ENCODE results near the gene METRN. TPM values are rescaled to one million over a fixed set of nuclear protein-coding genes. Genes with fewer than 3 reads are reported as not detected.

The METRN gene
- total and polyA plus RNA-seq, 2 experiments from 2014 or later = 21.6 to 98.1 TPM

DNA sequence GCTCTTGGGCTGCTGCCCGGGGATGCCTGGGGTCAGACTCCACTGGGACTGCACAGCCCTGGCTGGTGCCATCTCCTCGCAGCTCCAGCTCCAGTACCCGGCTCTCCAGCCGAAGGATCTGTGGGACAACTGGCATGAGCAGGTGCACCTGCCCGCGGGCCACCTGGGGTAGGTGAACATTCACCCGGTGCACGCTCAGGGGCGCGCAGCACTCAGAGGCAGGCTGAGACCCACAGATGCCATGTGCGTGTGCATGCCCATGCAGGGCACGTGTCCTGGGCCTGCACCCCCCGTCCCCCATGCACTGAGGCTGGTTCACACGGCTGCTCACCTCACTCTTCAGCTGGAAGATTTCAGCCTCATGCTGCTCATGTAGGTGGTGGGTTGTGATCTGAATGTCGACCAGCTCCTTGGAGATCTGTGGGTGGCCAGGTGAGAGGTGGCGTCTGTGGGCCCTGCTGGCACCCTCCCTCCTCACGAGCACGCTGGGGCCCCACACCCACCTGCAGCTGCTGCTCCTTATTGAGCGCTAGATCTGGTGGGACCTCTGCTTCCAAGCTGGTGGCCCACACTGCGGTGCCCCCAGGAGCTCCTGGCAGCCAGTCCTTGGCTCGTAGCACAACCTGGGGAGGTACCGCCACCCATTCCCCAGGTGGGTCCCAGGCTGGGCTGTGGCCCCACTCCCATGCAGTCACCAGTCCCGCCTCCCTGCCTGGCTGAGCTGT, 10.7 kb downstream of the METRN start:
- H3K9me2 ChIP-seq (ENCODE audit: insufficient read depth) = no peaks in the 10 kb centered on the region
- TF ChIP-seq EZH2 (IDR thresholded peaks at IDR 0.05; ENCODE audit: insufficient read depth, poor library complexity, severe bottlenecking) = no peak
- no peak for TF ChIP-seq EZH2phosphoT487 (IDR thresholded peaks at IDR 0.05; ENCODE audit: insufficient read depth, low read depth)
- H3K27me3 ChIP-seq (replicated peaks; ENCODE audit: insufficient read depth) = no peaks in the 10 kb centered on the region
- H3K36me3 ChIP-seq (ENCODE audit: low read depth) = no peaks in the 10 kb centered on the region
- H3K4me3 ChIP-seq = no peak overlapping the region
- no peaks in the 10 kb centered on the region for H4K20me1 ChIP-seq (ENCODE audit: insufficient read depth)
- in situ Hi-C loops (cut with MboI) = no loop called here
- H3K79me2 ChIP-seq (ENCODE audit: insufficient read depth) = no peaks in the 10 kb centered on the region
- no peaks in the 10 kb centered on the region for H3F3A ChIP-seq (ENCODE audit: insufficient read depth)
- DNase-seq = no peak
- no peaks in the 10 kb centered on the region for H3K4me1 ChIP-seq (ENCODE audit: insufficient read depth)
- WGBS, 2 experiments (ENCODE audit: low coverage in 1 of 2, low lambda C conversion rate in 2 of 2, missing lambda C conversion rate in 2 of 2) = 71 to 79% methylated on average over 23 of the region's 23 CpGs
- no peak overlapping the region for H3K27ac ChIP-seq
- no peak overlapping the region for H3K9ac ChIP-seq
- no peaks in the 10 kb centered on the region for H3K9me3 ChIP-seq (ENCODE audit: low read depth)
- H3K4me2 ChIP-seq (ENCODE audit: unreplicated experiment) = no peak overlapping the region
- H2AFZ ChIP-seq = no peak overlapping the region

DNA sequence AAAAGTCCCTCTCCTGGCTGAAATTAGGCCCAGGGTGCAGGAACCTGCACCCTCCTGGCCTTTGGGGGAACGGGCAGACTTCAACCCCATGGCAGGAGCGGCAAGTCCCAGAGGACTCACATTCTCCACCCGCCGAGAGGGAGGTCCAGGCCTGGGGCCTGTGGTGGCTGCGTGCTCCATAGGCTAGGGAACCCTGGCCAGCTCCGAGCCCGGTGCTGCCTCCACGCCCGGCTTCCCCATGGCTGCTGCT, 11.2 kb downstream of the METRN start:
- no peaks in the 10 kb centered on the region for H3F3A ChIP-seq (ENCODE audit: insufficient read depth)
- no peaks in the 10 kb centered on the region for H3K9me3 ChIP-seq (ENCODE audit: low read depth)
- H2AFZ ChIP-seq = no peak overlapping the region
- in situ Hi-C loops (cut with MboI) = no loop called here
- no peaks in the 10 kb centered on the region for H4K20me1 ChIP-seq (ENCODE audit: insufficient read depth)
- no peaks in the 10 kb centered on the region for H3K36me3 ChIP-seq (ENCODE audit: low read depth)
- no peaks in the 10 kb centered on the region for H3K9me2 ChIP-seq (ENCODE audit: insufficient read depth)
- WGBS, 2 experiments (ENCODE audit: low coverage in 1 of 2, low lambda C conversion rate in 2 of 2, missing lambda C conversion rate in 2 of 2) = 17 to 23% methylated on average over 8 to 9 of the region's 9 CpGs
- H3K4me2 ChIP-seq (ENCODE audit: unreplicated experiment) = no peak overlapping the region
- no peak overlapping the region for H3K27ac ChIP-seq
- no peak for TF ChIP-seq EZH2phosphoT487 (IDR thresholded peaks at IDR 0.05; ENCODE audit: insufficient read depth, low read depth)
- no peak for TF ChIP-seq EZH2 (IDR thresholded peaks at IDR 0.05; ENCODE audit: insufficient read depth, poor library complexity, severe bottlenecking)
- H3K4me3 ChIP-seq = no peak overlapping the region
- no peak overlapping the region for H3K9ac ChIP-seq
- H3K79me2 ChIP-seq (ENCODE audit: insufficient read depth) = no peaks in the 10 kb centered on the region
- H3K4me1 ChIP-seq (ENCODE audit: insufficient read depth) = no peaks in the 10 kb centered on the region
- peak; percentile 42 for DNase-seq
- no peaks in the 10 kb centered on the region for H3K27me3 ChIP-seq (replicated peaks; ENCODE audit: insufficient read depth)

DNA sequence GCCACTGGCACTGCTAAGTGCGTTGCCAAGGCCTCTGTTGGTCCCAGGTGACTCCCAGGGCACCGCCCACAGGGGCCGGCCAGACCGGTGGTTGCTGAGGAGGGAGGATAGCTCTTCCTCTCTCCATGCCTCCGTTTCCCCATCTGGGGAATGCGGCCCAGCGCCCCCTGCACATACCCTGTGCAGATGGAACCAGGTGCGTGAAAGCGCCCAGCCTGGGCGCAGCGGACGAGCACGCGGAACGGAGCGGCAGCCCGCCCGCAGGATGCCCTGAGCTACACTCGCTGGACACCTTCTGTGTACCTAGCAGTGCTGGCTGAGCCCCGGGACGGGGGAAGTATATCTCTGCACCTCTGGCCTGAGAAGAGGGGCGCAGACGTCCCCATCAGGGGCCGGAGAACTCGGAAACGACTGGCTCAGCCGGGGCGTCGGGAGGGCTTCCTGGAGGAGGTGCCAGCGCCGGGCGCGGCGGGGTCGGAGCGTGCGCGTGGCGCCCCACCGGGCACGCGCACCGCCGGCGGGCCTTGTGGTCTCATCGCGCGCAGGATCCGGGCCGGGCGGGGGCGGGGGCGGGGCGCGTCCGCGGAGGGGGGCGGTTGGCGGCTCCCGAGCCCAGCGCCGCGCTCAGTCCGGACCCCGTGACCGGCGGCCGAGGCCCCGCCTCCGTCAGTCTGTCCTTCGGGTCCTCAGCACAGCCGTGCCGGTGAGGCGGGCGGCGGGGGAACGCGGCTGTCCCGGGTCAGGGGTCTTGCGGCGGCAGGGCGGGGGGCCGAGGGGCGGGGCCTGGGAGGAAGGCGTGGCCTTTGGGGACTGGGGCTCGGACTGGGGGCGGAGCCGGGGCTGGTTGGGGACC, 11.7 kb downstream of the METRN start, which contains the start of the genes CCDC78 and HAGHL:
Gene CCDC78, minus strand, starts transcription at position 6 of the 853 bp plus-strand sequence. CDS start 76 bp downstream, outside the sequence.
Gene HAGHL, plus strand, starts transcription at position 669 of the 853 bp plus-strand sequence. CDS start 404 bp downstream, outside the sequence.
- no peaks in the 10 kb centered on the region for H3K27me3 ChIP-seq (replicated peaks; ENCODE audit: insufficient read depth)
- peak within 1 kb of the TSS; percentile 83 for H3K4me2 ChIP-seq (ENCODE audit: unreplicated experiment)
- H3K79me2 ChIP-seq (ENCODE audit: insufficient read depth) = no peaks in the 10 kb centered on the region
- in situ Hi-C loops (cut with MboI) = no loop called here
- H3K36me3 ChIP-seq (ENCODE audit: low read depth) = no peaks in the 10 kb centered on the region
- H4K20me1 ChIP-seq (ENCODE audit: insufficient read depth) = no peaks in the 10 kb centered on the region
- H3K9me3 ChIP-seq (ENCODE audit: low read depth) = no peaks in the 10 kb centered on the region
- H3K9me2 ChIP-seq (ENCODE audit: insufficient read depth) = no peaks in the 10 kb centered on the region
- H3K4me1 ChIP-seq (ENCODE audit: insufficient read depth) = no peaks in the 10 kb centered on the region
- TF ChIP-seq EZH2 (IDR thresholded peaks at IDR 0.05; ENCODE audit: insufficient read depth, poor library complexity, severe bottlenecking) (no peak), EZH2phosphoT487 (IDR thresholded peaks at IDR 0.05; ENCODE audit: insufficient read depth, low read depth) (no peak)
- H3F3A ChIP-seq (ENCODE audit: insufficient read depth) = no peaks in the 10 kb centered on the region
- peak within 1 kb of the TSS; percentile 72 for H3K4me3 ChIP-seq
- WGBS, 2 experiments (ENCODE audit: low coverage in 1 of 2, low lambda C conversion rate in 2 of 2, missing lambda C conversion rate in 2 of 2) = 2 to 3% methylated on average over 51 to 65 of the region's 88 CpGs
- H3K9ac ChIP-seq = peak within 1 kb of the TSS; percentile 71
- no peak within 1 kb of the TSS for H3K27ac ChIP-seq
- H2AFZ ChIP-seq = peak within 1 kb of the TSS; percentile 36
- DNase-seq = peak; percentile 63

DNA sequence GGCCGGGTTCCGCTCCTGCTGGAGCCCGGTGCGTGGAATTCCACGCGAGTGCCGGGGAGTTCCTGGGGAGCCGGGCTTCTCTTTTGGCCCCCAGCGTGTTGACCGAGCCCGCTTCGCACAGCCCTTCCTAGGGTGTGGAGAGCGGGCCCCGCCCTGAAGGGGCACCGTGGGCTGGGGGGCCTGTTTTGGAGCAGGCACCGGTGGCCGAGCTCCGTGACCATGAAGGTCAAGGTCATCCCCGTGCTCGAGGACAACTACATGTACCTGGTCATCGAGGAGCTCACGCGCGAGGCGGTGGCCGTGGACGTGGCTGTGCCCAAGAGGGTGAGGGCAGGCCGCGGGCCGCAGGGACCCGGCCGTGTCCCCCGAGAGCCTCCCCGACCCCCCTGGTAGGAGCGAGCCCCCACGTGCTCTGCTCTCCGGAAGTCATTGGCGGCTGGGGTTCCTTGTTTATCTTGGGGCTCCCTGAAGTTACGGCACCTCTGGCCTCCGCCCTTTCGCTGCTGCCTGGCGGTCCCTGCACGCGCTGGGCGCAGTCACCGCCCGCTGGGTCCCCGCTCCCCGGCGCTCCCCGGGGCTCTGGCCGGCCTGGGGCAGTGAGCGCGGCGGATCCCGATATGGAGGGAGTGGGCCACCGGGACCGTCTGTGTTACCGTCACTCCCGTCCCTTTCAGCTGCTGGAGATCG, 12.5 kb downstream of the METRN start:
- peak overlapping the region; percentile 71 for H3K9ac ChIP-seq

More for the DNA sequence above, 12.5 kb downstream of the METRN start:
- Histone ChIP-seq H3K36me3 (ENCODE audit: low read depth) (no peaks in the 10 kb centered on the region), H3K4me3 (peak overlapping the region; percentile 72), H3K27ac (no peak overlapping the region), H4K20me1 (ENCODE audit: insufficient read depth) (no peaks in the 10 kb centered on the region), H3F3A (ENCODE audit: insufficient read depth) (no peaks in the 10 kb centered on the region), H2AFZ (peak overlapping the region; percentile 36), H3K9me3 (ENCODE audit: low read depth) (no peaks in the 10 kb centered on the region), H3K79me2 (ENCODE audit: insufficient read depth) (no peaks in the 10 kb centered on the region), H3K27me3 (replicated peaks; ENCODE audit: insufficient read depth) (no peaks in the 10 kb centered on the region), H3K4me2 (ENCODE audit: unreplicated experiment) (peak overlapping the region; percentile 83), H3K9me2 (ENCODE audit: insufficient read depth) (no peaks in the 10 kb centered on the region), H3K4me1 (ENCODE audit: insufficient read depth) (no peaks in the 10 kb centered on the region)
- TF ChIP-seq EZH2 (IDR thresholded peaks at IDR 0.05; ENCODE audit: insufficient read depth, poor library complexity, severe bottlenecking) = no peak
- no peak for TF ChIP-seq EZH2phosphoT487 (IDR thresholded peaks at IDR 0.05; ENCODE audit: insufficient read depth, low read depth)
- 0 to 2% methylated on average over 49 to 50 of the region's 61 CpGs for WGBS, 2 experiments (ENCODE audit: low coverage in 1 of 2, low lambda C conversion rate in 2 of 2, missing lambda C conversion rate in 2 of 2)
- in situ Hi-C loops (cut with MboI) = no loop called here
- DNase-seq = peak; percentile 39
